HCT116 (cell line): Measurements from ENCODE around the gene NF1. TPM values are rescaled to one million over a fixed set of nuclear protein-coding genes. Genes with fewer than 3 reads are reported as not detected.

ENCODE experiments used
- ATAC-seq: fragments of 200-7000 bp; cut with Tn5 transposase; 2 replicates; pipeline ENCODE4 v1.9.1; 2020; ENCODE audit warnings: mild to moderate bottlenecking, moderate library complexity
- BruUV-seq: library from RNA; stranded (reverse); fragments of 400-500 nt; replicated peaks from 2 replicates; lab custom pipeline; 2021; lab: Mats Ljungman, UMichigan
- CTCF ChIA-PET: fragments of 300-600 bp; sonication (Branson Sonifier 250); formaldehyde crosslinking; loops from one replicate; lab custom pipeline; 2021; ENCODE audit warnings: antibody characterized with exemption; lab: Charles Lee
- POLR2A ChIA-PET: fragments of 300-600, 350-600 bp; sonication (Branson Sonifier 250); formaldehyde crosslinking; loops from one replicate; lab custom pipeline; 2021; ENCODE audit warnings: antibody characterized with exemption; lab: Charles Lee
- RAD21 ChIA-PET, 2 experiments: fragments of 300-600 bp; sonication (Branson Sonifier 250); formaldehyde crosslinking; loops; one replicate each; lab custom pipeline; 2023; ENCODE audit warnings: low total read pairs in 2 of 2; ENCODE audit not compliant: uncharacterized antibody in 2 of 2, unreplicated experiment in 2 of 2, low non-redundant PET in 1 of 2; lab: Charles Lee
- DNase-seq: peaks from one replicate; pipeline ENCODE4 v3.0.0-alpha.2; 2010; ENCODE audit warnings: low read depth, low spot score
- H2AFZ ChIP-seq: fragments of 200-600 bp; shearing (Covaris generic), sonication (generic); 2 replicates; pipeline ENCODE4 v1.6.1; 2017; ENCODE audit warnings: low read depth, mixed run types, mixed read lengths, antibody characterized with exemption, low read length; ENCODE audit not compliant: poor library complexity, severe bottlenecking
- H3K27ac ChIP-seq: 2 replicates; pipeline ENCODE4 v1.5.1; 2012; ENCODE audit warnings: low read depth, low read length
- H3K27me3 ChIP-seq: fragments of 200-600 bp; sonication (generic); 2 replicates; pipeline ENCODE4 v1.6.1; 2016; ENCODE audit warnings: mixed run types, low read length, mixed read lengths; ENCODE audit not compliant: insufficient read depth
- H3K36me3 ChIP-seq, 2 experiments: fragments of 200-500 bp in 1 of 2; fragments of 200-600 bp in 1 of 2; sonication (Bioruptor generic) in 1 of 2; sonication (generic) in 1 of 2; 2 replicates each; pipeline versions ENCODE4 v1.5.1 to v1.6.1; 2014 to 2016; ENCODE audit warnings: low read length in 2 of 2, inconsistent platforms in 1 of 2, mixed read lengths in 1 of 2, mixed run types in 1 of 2; ENCODE audit not compliant: insufficient read depth in 2 of 2, control insufficient read depth in 1 of 2
- H3K4me1 ChIP-seq, 2 experiments: fragments of 200-600 bp in 1 of 2; sonication (generic) in 1 of 2; 2 replicates each; pipeline versions ENCODE4 v1.5.1 to v1.6.1; 2012 to 2017; ENCODE audit warnings: low read length in 2 of 2, inconsistent platforms in 1 of 2, mild to moderate bottlenecking in 1 of 2, mixed read lengths in 1 of 2, mixed run types in 1 of 2, moderate library complexity in 1 of 2; ENCODE audit not compliant: insufficient read depth in 2 of 2, control insufficient read depth in 1 of 2
- H3K4me2 ChIP-seq: fragments of 200-600 bp; sonication (generic); 2 replicates; pipeline ENCODE4 v1.6.1; 2017; ENCODE audit warnings: mixed run types, low read length, mixed read lengths
- H3K4me3 ChIP-seq, 2 experiments: fragments of 200-600 bp in 1 of 2; sonication (generic) in 1 of 2; replicated peaks in 1 of 2; 2 replicates each; pipeline ENCODE4 v1.5.1; 2011 to 2016; ENCODE audit warnings: low read length in 2 of 2, control low read depth in 1 of 2, low read depth in 1 of 2, mild to moderate bottlenecking in 1 of 2, mixed read lengths in 1 of 2, mixed run types in 1 of 2
- H3K79me2 ChIP-seq: fragments of 200-600 bp; sonication (generic); 2 replicates; pipeline ENCODE4 v1.6.1; 2017; ENCODE audit warnings: mild to moderate bottlenecking, mixed run types, low read length, moderate library complexity, mixed read lengths; ENCODE audit not compliant: insufficient read depth
- H3K9ac ChIP-seq: fragments of 200-600 bp; sonication (generic); 2 replicates; pipeline ENCODE4 v1.6.1; 2016; ENCODE audit warnings: low read length, mixed read lengths
- H3K9me2 ChIP-seq: fragments of 200-600 bp; sonication (generic), shearing (Covaris generic); 2 replicates; pipeline ENCODE4 v1.6.1; 2017; ENCODE audit warnings: mixed run types, mild to moderate bottlenecking, moderate library complexity; ENCODE audit not compliant: insufficient read depth
- H3K9me3 ChIP-seq, 2 experiments: fragments of 200-500 bp in 1 of 2; fragments of 200-600 bp in 1 of 2; sonication (Bioruptor generic) in 1 of 2; sonication (generic) in 1 of 2; 2 replicates each; pipeline ENCODE4 v1.6.1; 2014 to 2017; ENCODE audit warnings: low read length in 2 of 2, mixed read lengths in 2 of 2, inconsistent platforms in 1 of 2, low read depth in 1 of 2, mild to moderate bottlenecking in 1 of 2, mixed run types in 1 of 2, moderate library complexity in 1 of 2; ENCODE audit not compliant: control insufficient read depth in 1 of 2, insufficient read depth in 1 of 2
- H4K20me1 ChIP-seq: fragments of 200-600 bp; sonication (generic), shearing (Covaris generic); 2 replicates; pipeline ENCODE4 v1.6.1; 2017; ENCODE audit warnings: mixed run types, mild to moderate bottlenecking, moderate library complexity; ENCODE audit not compliant: insufficient read depth
- CBX3 ChIP-seq: IDR thresholded peaks from 2 replicates; pipeline ENCODE4 v1.6.1; 2012; ENCODE audit warnings: low read depth
- EGR1 ChIP-seq: IDR thresholded peaks from 2 replicates; pipeline ENCODE4 v1.6.1; 2012; ENCODE audit warnings: low read depth
- ELF1 ChIP-seq: IDR thresholded peaks from 2 replicates; pipeline ENCODE4 v1.6.1; 2012; ENCODE audit warnings: low read depth, borderline replicate concordance
- EZH2 ChIP-seq: fragments of 200-600 bp; sonication (generic); IDR thresholded peaks from 2 replicates; pipeline ENCODE4 v1.6.1; 2017; ENCODE audit warnings: antibody characterized with exemption, mixed run types
- EZH2phosphoT487 ChIP-seq: fragments of 200-600 bp; IDR thresholded peaks from 2 replicates; pipeline ENCODE4 v1.6.1; 2018; ENCODE audit warnings: antibody characterized with exemption, borderline replicate concordance
- JUND ChIP-seq: IDR thresholded peaks from 2 replicates; pipeline ENCODE4 v1.6.1; 2012
- POLR2A ChIP-seq: IDR thresholded peaks from 2 replicates; pipeline ENCODE4 v1.7.0; 2011; ENCODE audit warnings: borderline replicate concordance; ENCODE audit not compliant: insufficient read depth, insufficient read length; ENCODE audit errors: extremely low read depth
- POLR2AphosphoS5 ChIP-seq: IDR thresholded peaks from 2 replicates; pipeline ENCODE4 v1.6.1; 2011; ENCODE audit warnings: mild to moderate bottlenecking, low read depth, low read length, moderate library complexity
- RAD21 ChIP-seq: IDR thresholded peaks from 2 replicates; pipeline ENCODE4 v1.6.1; 2012; ENCODE audit warnings: low read depth, mild to moderate bottlenecking
- SP1 ChIP-seq: IDR thresholded peaks from 2 replicates; pipeline ENCODE4 v1.6.1; 2012; ENCODE audit warnings: low read depth
- SRF ChIP-seq: IDR thresholded peaks from 2 replicates; pipeline ENCODE4 v1.6.1; 2012; ENCODE audit warnings: low read depth
- TCF7L2 ChIP-seq: IDR thresholded peaks from 2 replicates; pipeline ENCODE4 v1.7.0; 2011; ENCODE audit warnings: borderline replicate concordance, inconsistent platforms; ENCODE audit not compliant: insufficient read depth, insufficient read length; ENCODE audit errors: extremely low read depth
- ZFX ChIP-seq: fragments of 450-650 bp; IDR thresholded peaks from 2 replicates; pipeline ENCODE4 v1.6.1; 2017
- ZNF274 ChIP-seq: fragments of 200-500 bp; sonication (Bioruptor generic); IDR thresholded peaks from 2 replicates; pipeline ENCODE4 v1.6.1; 2014; ENCODE audit warnings: mild to moderate bottlenecking, low read depth, low read length, inconsistent platforms
- intact Hi-C: fragments of 100-400 bp; cut with micrococcal nuclease; formaldehyde crosslinking; loops from 2 replicates; pipeline ENCODE4 v1.10.0; 2022
- total RNA-seq: library from RNA; stranded (reverse); gene quantifications from one replicate; pipeline ENCODE4 v1.2.1, GENCODE V29; 2021; ENCODE audit not compliant: unreplicated experiment
- TF ChIP-seq, protein P1 (sequence below): IDR thresholded peaks from 2 replicates; pipeline ENCODE4 v1.6.1; 2012
- TF ChIP-seq, protein P2 (sequence below), 3 experiments: fragments of 200-600 bp in 1 of 3; sonication (generic) in 1 of 3; IDR thresholded peaks in 2 of 3; conservative IDR thresholded peaks in 1 of 3; 2 replicates each; pipeline ENCODE4 v1.5.1; 2012 to 2017; ENCODE audit warnings: low read depth in 2 of 3, low read length in 2 of 3, antibody characterized with exemption in 1 of 3, borderline replicate concordance in 1 of 3, control low read depth in 1 of 3, mild to moderate bottlenecking in 1 of 3, mixed read lengths in 1 of 3, mixed run types in 1 of 3, moderate library complexity in 1 of 3; ENCODE audit not compliant: insufficient read depth in 1 of 3

The NF1 gene
- total RNA-seq, 1 experiment from 2014 or later: 20.8 TPM

DNA sequence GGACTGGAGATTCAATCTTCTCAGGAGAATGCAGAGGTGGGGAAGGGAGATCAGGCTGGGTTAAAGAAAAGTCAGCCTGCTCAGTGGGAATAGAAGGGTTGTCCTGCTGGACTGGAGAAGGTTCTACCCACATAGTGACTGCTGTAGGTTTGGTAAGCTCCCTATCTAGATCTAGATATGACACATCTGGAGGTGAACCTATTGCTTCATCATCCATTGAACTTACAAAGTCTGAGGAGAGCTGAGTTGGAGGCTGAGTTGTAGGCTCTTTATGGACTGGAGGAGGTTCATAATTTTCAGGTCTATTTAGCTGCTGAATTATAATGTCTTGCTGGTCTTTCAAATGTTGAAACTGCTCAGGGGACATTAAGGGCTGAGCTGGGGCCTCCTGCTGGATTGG, 46.0 kb upstream of the NF1 start:
- Histone ChIP-seq H4K20me1 (no peaks in the 10 kb centered on the region), H3K9ac (no peak overlapping the region), H3K9me2 (no peaks in the 10 kb centered on the region), H3K36me3 (no peaks in the 10 kb centered on the region), H3K27ac (no peak overlapping the region), H3K4me1 (peaks cover 6 to 19% of the 10 kb centered on the region in 2 experiments; a peak in 3 of 4 replicates), H2AFZ (no peak overlapping the region), H3K79me2 (no peaks in the 10 kb centered on the region), H3K9me3 (no peaks in the 10 kb centered on the region), H3K4me3 (no peak overlapping the region), H3K27me3 (no peaks in the 10 kb centered on the region), H3K4me2 (no peak overlapping the region)
- TF ChIP-seq EZH2 (no peak), CBX3 (no peak), RAD21 (no peak), ELF1 (no peak), SRF (no peak), POLR2A (no peak), ZFX (no peak), TCF7L2 (no peak), JUND (no peak)
- TF ChIP-seq, protein P1, sequence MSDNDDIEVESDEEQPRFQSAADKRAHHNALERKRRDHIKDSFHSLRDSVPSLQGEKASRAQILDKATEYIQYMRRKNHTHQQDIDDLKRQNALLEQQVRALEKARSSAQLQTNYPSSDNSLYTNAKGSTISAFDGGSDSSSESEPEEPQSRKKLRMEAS: no peak
- DNase-seq: no peak
- CTCF ChIA-PET: no interaction called here
- BruUV-seq: no TSS peak
- no peak for ATAC-seq
- POLR2A ChIA-PET: no interaction called here
- intact Hi-C loops: no loop called here
- RAD21 ChIA-PET: no interaction called here

DNA sequence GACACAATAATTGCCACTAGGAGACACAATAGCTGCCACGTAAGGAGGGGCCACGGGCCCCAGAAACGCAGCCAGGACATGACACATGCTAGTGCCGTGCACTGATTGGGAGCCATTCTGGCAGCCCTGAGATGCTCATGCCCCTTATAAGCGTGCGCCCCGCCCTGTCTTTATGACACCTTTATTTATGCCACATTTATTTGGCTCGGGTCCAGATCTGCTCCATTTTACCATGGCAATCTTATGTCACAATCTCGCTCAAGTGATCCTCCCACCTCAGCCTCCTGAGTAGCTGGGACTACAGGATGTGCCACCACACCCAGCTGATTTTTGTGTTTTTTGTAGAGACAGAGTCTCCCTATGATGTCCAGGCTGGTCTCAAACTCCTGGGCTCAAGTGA, 43.8 kb upstream of the NF1 start:
- POLR2A ChIA-PET: no interaction called here
- CTCF ChIA-PET: interaction anchor here (0.6 kb wide), 1 partner anchor 331 kb away, joined by 4 read pairs; no protein-coding TSS in a partner anchor
- Histone ChIP-seq H3K9ac (no peak overlapping the region), H4K20me1 (no peaks in the 10 kb centered on the region), H3K9me2 (no peaks in the 10 kb centered on the region), H3K79me2 (no peaks in the 10 kb centered on the region), H2AFZ (no peak overlapping the region), H3K9me3 (no peaks in the 10 kb centered on the region), H3K4me1 (peaks cover 6 to 19% of the 10 kb centered on the region in 2 experiments; a peak in 3 of 4 replicates), H3K4me3 (no peak overlapping the region), H3K27ac (no peak overlapping the region), H3K36me3 (no peaks in the 10 kb centered on the region), H3K4me2 (no peak overlapping the region), H3K27me3 (no peaks in the 10 kb centered on the region)
- no peak for ATAC-seq
- intact Hi-C loops: no loop called here
- TF ChIP-seq TCF7L2 (no peak), SP1 (no peak), CBX3 (no peak), RAD21 (no peak), JUND (no peak), EGR1 (no peak), SRF (no peak), POLR2AphosphoS5 (no peak), ZFX (no peak), EZH2phosphoT487 (no peak), ZNF274 (no peak)
- TF ChIP-seq, protein P1: no peak
- TF ChIP-seq, protein P2, sequence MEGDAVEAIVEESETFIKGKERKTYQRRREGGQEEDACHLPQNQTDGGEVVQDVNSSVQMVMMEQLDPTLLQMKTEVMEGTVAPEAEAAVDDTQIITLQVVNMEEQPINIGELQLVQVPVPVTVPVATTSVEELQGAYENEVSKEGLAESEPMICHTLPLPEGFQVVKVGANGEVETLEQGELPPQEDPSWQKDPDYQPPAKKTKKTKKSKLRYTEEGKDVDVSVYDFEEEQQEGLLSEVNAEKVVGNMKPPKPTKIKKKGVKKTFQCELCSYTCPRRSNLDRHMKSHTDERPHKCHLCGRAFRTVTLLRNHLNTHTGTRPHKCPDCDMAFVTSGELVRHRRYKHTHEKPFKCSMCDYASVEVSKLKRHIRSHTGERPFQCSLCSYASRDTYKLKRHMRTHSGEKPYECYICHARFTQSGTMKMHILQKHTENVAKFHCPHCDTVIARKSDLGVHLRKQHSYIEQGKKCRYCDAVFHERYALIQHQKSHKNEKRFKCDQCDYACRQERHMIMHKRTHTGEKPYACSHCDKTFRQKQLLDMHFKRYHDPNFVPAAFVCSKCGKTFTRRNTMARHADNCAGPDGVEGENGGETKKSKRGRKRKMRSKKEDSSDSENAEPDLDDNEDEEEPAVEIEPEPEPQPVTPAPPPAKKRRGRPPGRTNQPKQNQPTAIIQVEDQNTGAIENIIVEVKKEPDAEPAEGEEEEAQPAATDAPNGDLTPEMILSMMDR (IDR thresholded peaks at IDR 0.05 in 2 of 3, conservative IDR thresholded peaks at IDR 0.05 in 1 of 3; ENCODE audit: borderline replicate concordance in 1 of 3, insufficient read depth in 1 of 3, low read depth in 2 of 3, low read length in 2 of 3): no peak
- RAD21 ChIA-PET: no interaction called here
- BruUV-seq: no TSS peak
- DNase-seq: no peak
